ENCODE results near the gene CBL. TPM values are rescaled to one million over a fixed set of nuclear protein-coding genes. Genes with fewer than 3 reads are reported as not detected.

CBL gene
- total RNA-seq, 1 donor from 2014 or later = 46.6 TPM

GRCh38 chr11:119185981-119186634 is 20.0 kb upstream of the CBL start:
- Mint-ChIP-seq H3K4me1 (ENCODE audit: low read depth, unreplicated experiment) (no peaks in the 10 kb centered on the region), H3K36me3 (ENCODE audit: low read depth, unreplicated experiment) (peaks cover 5% of the 10 kb centered on the region), H3K9me3 (ENCODE audit: unreplicated experiment) (no peaks in the 10 kb centered on the region), H3K27me3 (ENCODE audit: low read depth, unreplicated experiment) (peaks cover 27% of the 10 kb centered on the region), H3K27ac (ENCODE audit: unreplicated experiment) (no peak overlapping the region), H3K4me3 (ENCODE audit: unreplicated experiment) (no peak overlapping the region)
- no peak overlapping the region for H3K27ac ChIP-seq (ENCODE audit: low read depth, low read length)
- no peaks in the 10 kb centered on the region for H3K4me1 ChIP-seq (ENCODE audit: insufficient read depth, low read length)
- H4K20me1 ChIP-seq (ENCODE audit: insufficient read depth, low read length) = no peaks in the 10 kb centered on the region
- no peak for DNase-seq (ENCODE audit: low read depth)
- H3K79me2 ChIP-seq (ENCODE audit: insufficient read depth, low read length) = no peaks in the 10 kb centered on the region
- no peak overlapping the region for H2AFZ ChIP-seq (ENCODE audit: low read depth, low read length)
- no peak for TF ChIP-seq EZH2 (IDR thresholded peaks at IDR 0.05; ENCODE audit: insufficient read depth, low read length)
- TF ChIP-seq, protein P1, sequence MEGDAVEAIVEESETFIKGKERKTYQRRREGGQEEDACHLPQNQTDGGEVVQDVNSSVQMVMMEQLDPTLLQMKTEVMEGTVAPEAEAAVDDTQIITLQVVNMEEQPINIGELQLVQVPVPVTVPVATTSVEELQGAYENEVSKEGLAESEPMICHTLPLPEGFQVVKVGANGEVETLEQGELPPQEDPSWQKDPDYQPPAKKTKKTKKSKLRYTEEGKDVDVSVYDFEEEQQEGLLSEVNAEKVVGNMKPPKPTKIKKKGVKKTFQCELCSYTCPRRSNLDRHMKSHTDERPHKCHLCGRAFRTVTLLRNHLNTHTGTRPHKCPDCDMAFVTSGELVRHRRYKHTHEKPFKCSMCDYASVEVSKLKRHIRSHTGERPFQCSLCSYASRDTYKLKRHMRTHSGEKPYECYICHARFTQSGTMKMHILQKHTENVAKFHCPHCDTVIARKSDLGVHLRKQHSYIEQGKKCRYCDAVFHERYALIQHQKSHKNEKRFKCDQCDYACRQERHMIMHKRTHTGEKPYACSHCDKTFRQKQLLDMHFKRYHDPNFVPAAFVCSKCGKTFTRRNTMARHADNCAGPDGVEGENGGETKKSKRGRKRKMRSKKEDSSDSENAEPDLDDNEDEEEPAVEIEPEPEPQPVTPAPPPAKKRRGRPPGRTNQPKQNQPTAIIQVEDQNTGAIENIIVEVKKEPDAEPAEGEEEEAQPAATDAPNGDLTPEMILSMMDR (IDR thresholded peaks at IDR 0.05; ENCODE audit: insufficient read depth, low read depth, low read length) = no peak
- H3K27me3 ChIP-seq (ENCODE audit: insufficient read depth, low read length) = peaks cover 4% of the 10 kb centered on the region
- no peak for FAIRE-seq
- no peak overlapping the region for H3K9ac ChIP-seq (ENCODE audit: low read length)
- no peaks in the 10 kb centered on the region for H3K36me3 ChIP-seq (ENCODE audit: insufficient read depth, low read length)
- H3K9me3 ChIP-seq (ENCODE audit: insufficient read depth, low read depth, low read length) = no peaks in the 10 kb centered on the region
- no peak overlapping the region for H3K4me2 ChIP-seq (ENCODE audit: low read length)
- no peak overlapping the region for H3K4me3 ChIP-seq (ENCODE audit: insufficient read depth, low read depth, low read length)

DNA sequence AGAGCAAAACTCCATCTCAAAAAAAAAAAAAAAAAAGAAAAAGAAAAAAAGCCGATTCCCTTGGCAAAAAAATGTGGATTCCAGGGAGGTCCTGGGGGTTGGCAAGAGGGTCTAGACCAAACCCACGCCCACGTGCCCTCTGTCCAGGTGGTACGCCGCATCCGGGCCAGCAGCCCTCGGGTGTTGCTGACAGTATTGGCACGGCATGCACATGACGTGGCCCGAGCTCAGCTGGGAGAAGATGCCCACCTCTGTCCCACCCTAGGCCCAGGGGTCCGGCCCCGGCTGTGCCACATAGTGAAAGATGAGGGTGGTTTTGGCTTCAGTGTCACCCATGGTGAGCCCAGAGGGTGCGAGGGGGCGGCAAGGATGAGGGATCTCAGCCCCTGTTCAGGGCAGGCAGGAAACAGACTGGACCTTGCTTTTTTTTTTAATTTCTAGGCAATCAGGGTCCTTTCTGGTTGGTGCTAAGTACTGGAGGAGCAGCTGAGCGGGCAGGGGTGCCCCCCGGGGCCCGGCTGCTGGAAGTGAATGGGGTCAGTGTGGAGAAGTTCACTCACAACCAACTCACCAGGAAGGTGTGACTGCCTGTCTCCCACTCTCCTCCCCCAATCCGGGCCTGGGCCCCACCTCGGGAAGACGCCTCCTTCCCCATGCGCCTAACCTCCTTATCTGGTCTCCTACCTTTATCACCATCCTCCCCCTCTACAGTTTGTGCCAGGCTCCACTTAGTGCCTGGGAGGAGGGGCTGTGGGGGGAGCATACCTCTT is 18.8 kb upstream of the CBL start:
- Histone ChIP-seq H3K4me2 (ENCODE audit: low read length) (no peak overlapping the region), H3K9ac (ENCODE audit: low read length) (no peak overlapping the region), H3K27me3 (ENCODE audit: insufficient read depth, low read length) (peaks cover 4% of the 10 kb centered on the region), H2AFZ (ENCODE audit: low read depth, low read length) (no peak overlapping the region), H3K79me2 (ENCODE audit: insufficient read depth, low read length) (no peaks in the 10 kb centered on the region), H3K36me3 (ENCODE audit: insufficient read depth, low read length) (no peaks in the 10 kb centered on the region), H3K4me1 (ENCODE audit: insufficient read depth, low read length) (no peaks in the 10 kb centered on the region), H3K9me3 (ENCODE audit: insufficient read depth, low read depth, low read length) (no peaks in the 10 kb centered on the region), H3K27ac (ENCODE audit: low read depth, low read length) (no peak overlapping the region), H4K20me1 (ENCODE audit: insufficient read depth, low read length) (no peaks in the 10 kb centered on the region), H3K4me3 (ENCODE audit: insufficient read depth, low read depth, low read length) (no peak overlapping the region)
- no peak for TF ChIP-seq EZH2 (IDR thresholded peaks at IDR 0.05; ENCODE audit: insufficient read depth, low read length)
- TF ChIP-seq, protein P1 (IDR thresholded peaks at IDR 0.05; ENCODE audit: insufficient read depth, low read depth, low read length) = no peak
- FAIRE-seq (no peak), DNase-seq (ENCODE audit: low read depth) (no peak)
- no peak overlapping the region for H3K4me3 Mint-ChIP-seq (ENCODE audit: unreplicated experiment)
- H3K36me3 Mint-ChIP-seq (ENCODE audit: low read depth, unreplicated experiment) = peaks cover 5% of the 10 kb centered on the region
- H3K27me3 Mint-ChIP-seq (ENCODE audit: low read depth, unreplicated experiment) = peaks cover 27% of the 10 kb centered on the region
- H3K27ac Mint-ChIP-seq (ENCODE audit: unreplicated experiment) = no peak overlapping the region
- H3K4me1 Mint-ChIP-seq (ENCODE audit: low read depth, unreplicated experiment) = no peaks in the 10 kb centered on the region
- no peaks in the 10 kb centered on the region for H3K9me3 Mint-ChIP-seq (ENCODE audit: unreplicated experiment)

- H3K4me1 Mint-ChIP-seq (ENCODE audit: low read depth, unreplicated experiment) = no peaks in the 10 kb centered on the region
- no peaks in the 10 kb centered on the region for H3K9me3 Mint-ChIP-seq (ENCODE audit: unreplicated experiment)
Observed at GRCh38 chr11:119188067-119188466, 18.1 kb upstream of the CBL start.

More at GRCh38 chr11:119188067-119188466, 18.1 kb upstream of the CBL start:
- H3K4me3 ChIP-seq (ENCODE audit: insufficient read depth, low read depth, low read length) = no peak overlapping the region
- Mint-ChIP-seq H3K27ac (ENCODE audit: unreplicated experiment) (no peak overlapping the region), H3K27me3 (ENCODE audit: low read depth, unreplicated experiment) (peaks cover 27% of the 10 kb centered on the region), H3K4me3 (ENCODE audit: unreplicated experiment) (no peak overlapping the region), H3K36me3 (ENCODE audit: low read depth, unreplicated experiment) (peaks cover 4% of the 10 kb centered on the region)
- no peaks in the 10 kb centered on the region for H4K20me1 ChIP-seq (ENCODE audit: insufficient read depth, low read length)
- no peaks in the 10 kb centered on the region for H3K79me2 ChIP-seq (ENCODE audit: insufficient read depth, low read length)
- H3K36me3 ChIP-seq (ENCODE audit: insufficient read depth, low read length) = no peaks in the 10 kb centered on the region
- no peak overlapping the region for H3K27ac ChIP-seq (ENCODE audit: low read depth, low read length)
- H3K27me3 ChIP-seq (ENCODE audit: insufficient read depth, low read length) = peaks cover 4% of the 10 kb centered on the region
- no peaks in the 10 kb centered on the region for H3K9me3 ChIP-seq (ENCODE audit: insufficient read depth, low read depth, low read length)
- H2AFZ ChIP-seq (ENCODE audit: low read depth, low read length) = no peak overlapping the region
- no peaks in the 10 kb centered on the region for H3K4me1 ChIP-seq (ENCODE audit: insufficient read depth, low read length)
- no peak for FAIRE-seq
- H3K4me2 ChIP-seq (ENCODE audit: low read length) = no peak overlapping the region
- no peak for DNase-seq (ENCODE audit: low read depth)
- no peak for TF ChIP-seq EZH2 (IDR thresholded peaks at IDR 0.05; ENCODE audit: insufficient read depth, low read length)
- no peak overlapping the region for H3K9ac ChIP-seq (ENCODE audit: low read length)

All from astrocyte (in vitro differentiated cells and primary cell).